ENCODE measurements around the gene SCGB1C1. TPM values are rescaled to one million over a fixed set of nuclear protein-coding genes. Genes with fewer than 3 reads are reported as not detected.
A peak's percentile ranks its signal among the peaks of the same experiment; 100 is the strongest.

The SCGB1C1 gene
- total and polyA plus RNA-seq, 8 donors, result 0.41 to 1.1 (median 0.67) TPM; not detected in 4

GRCh38 chr11:206002-206384, 13.1 kb downstream of the SCGB1C1 start:
- Histone ChIP-seq H3K36me3 (peaks cover 0 to 24% (median 9%) of the 10 kb centered on the region in 3 donors), H3K27me3 (no peaks in the 10 kb centered on the region), H3K9me3 (no peaks in the 10 kb centered on the region), H3K4me3 (peak overlapping the region; percentile 86 to 100 (median 96)), H3K27ac (no peak overlapping the region), H3K4me1 (peaks cover 10 to 29% (median 24%) of the 10 kb centered on the region in 3 donors)
- no peak for TF ChIP-seq CTCF (IDR thresholded peaks at IDR 0.05)
- ATAC-seq (no peak), FAIRE-seq (no peak), DNase-seq (peak in 3 of 6 donors; percentile 29 to 52 (median 34))
- 42 to 56% methylated on average over 7 of the region's 7 CpGs for WGBS, 2 donors
- intact Hi-C loops (cut with DNase I), result no loop called here

GRCh38 chr11:206526-207207, 13.8 kb downstream of the SCGB1C1 start:
- TF ChIP-seq CTCF (IDR thresholded peaks at IDR 0.05), result no peak
- Histone ChIP-seq H3K27me3 (no peaks in the 10 kb centered on the region), H3K27ac (peak overlapping the region; percentile 96 to 98 (median 97)), H3K36me3 (peaks cover 0 to 26% (median 16%) of the 10 kb centered on the region in 3 donors), H3K4me1 (peaks cover 10 to 29% (median 24%) of the 10 kb centered on the region in 3 donors), H3K9me3 (no peaks in the 10 kb centered on the region), H3K4me3 (peak overlapping the region; percentile 86 to 100 (median 96))
- 0 to 1% methylated on average over 38 to 39 of the region's 39 CpGs for WGBS, 2 donors
- ATAC-seq (peak in 3 of 4 donors; percentile 8 to 11 (median 9)), DNase-seq (peak in 4 of 6 donors; percentile 47 to 60 (median 51)), FAIRE-seq (no peak)
- intact Hi-C loops (cut with DNase I), result no loop called here

- peak; percentile 92 to 98 (median 96) for DNase-seq
- 0% methylated on average over 40 to 63 of the region's 63 CpGs for WGBS, 2 donors
- Histone ChIP-seq H3K4me1 (peaks cover 10 to 29% (median 24%) of the 10 kb centered on the region in 3 donors), H3K27me3 (no peaks in the 10 kb centered on the region), H3K4me3 (peak within 1 kb of the TSS; percentile 86 to 100 (median 96)), H3K9me3 (no peaks in the 10 kb centered on the region), H3K36me3 (peaks cover 0 to 30% (median 22%) of the 10 kb centered on the region in 3 donors), H3K27ac (peak within 1 kb of the TSS; percentile 96 to 98 (median 97))
- intact Hi-C loops (cut with DNase I), result no loop called here
- no peak for TF ChIP-seq CTCF (IDR thresholded peaks at IDR 0.05)
- FAIRE-seq, result peak; percentile 95
- ATAC-seq, result peak; percentile 82 to 93 (median 88)
Observed at GRCh38 chr11:207208-207862, 14.5 kb downstream of the SCGB1C1 start, which contains the start of the genes BET1L and RIC8A. Gene BET1L (minus strand): TSS chr11:207399. CDS start chr11:207321, 78 bp downstream. Gene RIC8A (plus strand): TSS chr11:207708. CDS start chr11:208855, 1,147 bp downstream.

- Histone ChIP-seq H3K27ac (peak overlapping the region; percentile 96 to 98 (median 97)), H3K4me3 (peak overlapping the region; percentile 86 to 100 (median 96)), H3K36me3 (peaks cover 0 to 30% (median 27%) of the 10 kb centered on the region in 3 donors), H3K9me3 (no peaks in the 10 kb centered on the region), H3K27me3 (no peaks in the 10 kb centered on the region), H3K4me1 (peaks cover 10 to 29% (median 24%) of the 10 kb centered on the region in 3 donors)
- no peak for TF ChIP-seq CTCF (IDR thresholded peaks at IDR 0.05)
- FAIRE-seq, result no peak
- DNase-seq, result peak in 1 of 6 donors; percentile 45
- WGBS, 2 donors, result 1% methylated on average over 27 of the region's 27 CpGs
- intact Hi-C loops (cut with DNase I), result no loop called here
- peak; percentile 9 to 24 (median 10) for ATAC-seq
Observed at GRCh38 chr11:207863-208180, 14.9 kb downstream of the SCGB1C1 start.

All from pancreas (tissue), 10 donors.